GM18498 (cell line): ENCODE measurements around the gene CFI.
"Not testable (repeated sequence)": the region's sequence is repeated elsewhere in the genome, so short reads cannot be mapped to it uniquely, and the experiment has no call there.

Experiments used
- ATAC-seq: cut with Tn5 transposase; IDR thresholded peaks from one replicate; pipeline ENCODE4 v1.9.1; 2021; ENCODE audit warnings: mild to moderate bottlenecking, moderate library complexity; ENCODE audit not compliant: unreplicated experiment

CFI gene

DNA sequence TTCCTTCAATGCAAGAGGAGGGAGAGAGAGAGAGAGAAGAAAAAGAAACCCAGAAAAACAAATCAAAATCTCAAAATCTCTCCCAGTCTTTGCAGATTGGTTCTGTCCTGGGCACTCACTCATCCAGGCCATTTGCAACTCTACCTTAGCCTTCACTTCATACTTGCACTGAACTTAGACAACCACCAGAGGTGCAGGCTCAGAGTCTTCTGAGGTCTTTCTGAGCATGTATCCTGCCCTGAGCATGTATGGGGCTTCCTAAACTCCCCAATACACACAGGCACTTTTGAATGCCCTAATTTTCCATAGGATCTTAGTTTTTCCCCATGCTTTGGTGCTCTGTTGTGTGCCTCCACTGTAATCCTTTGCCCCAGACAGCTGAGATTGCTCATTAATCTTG is 2.9 kb downstream of the CFI start:
- no peak for ATAC-seq

DNA sequence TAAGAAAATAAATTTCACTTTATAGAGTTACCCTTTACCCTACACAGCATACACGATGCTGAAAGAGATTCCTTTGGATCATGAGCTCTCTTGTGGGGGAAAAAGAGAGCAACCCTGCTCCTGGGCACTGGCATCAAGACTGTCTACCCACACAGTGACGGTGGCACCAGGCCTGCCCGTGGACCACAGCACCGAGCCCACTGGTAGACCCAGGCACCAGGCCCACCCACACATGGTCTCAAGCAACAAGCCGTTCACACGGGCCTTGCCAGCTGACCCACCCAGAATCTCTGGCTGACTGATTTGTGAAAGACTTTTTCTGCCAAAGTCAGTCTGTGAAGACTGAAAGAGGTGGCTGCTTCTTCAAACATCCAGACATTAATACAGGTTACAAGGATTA is 6.7 kb downstream of the CFI start:
- no peak for ATAC-seq

DNA sequence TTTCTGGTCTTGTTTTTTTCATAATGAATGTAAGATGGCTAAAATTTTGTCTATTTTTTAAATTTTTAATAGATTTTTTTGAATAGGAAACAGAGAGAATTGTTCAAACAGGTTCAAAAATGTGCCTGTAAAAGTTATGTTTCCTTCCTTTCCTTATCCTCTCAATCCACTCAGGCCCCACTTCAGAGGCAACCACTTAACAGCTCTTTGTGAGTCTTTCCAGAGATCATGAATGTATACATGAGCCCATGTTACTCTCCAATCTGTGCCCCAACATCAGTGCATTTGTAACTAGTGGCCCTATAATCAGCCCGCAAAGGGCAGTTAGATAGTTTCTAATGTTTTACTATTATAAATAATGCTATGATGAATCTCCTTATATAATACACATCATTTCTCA is 14.0 kb downstream of the CFI start:
- ATAC-seq = no peak

DNA sequence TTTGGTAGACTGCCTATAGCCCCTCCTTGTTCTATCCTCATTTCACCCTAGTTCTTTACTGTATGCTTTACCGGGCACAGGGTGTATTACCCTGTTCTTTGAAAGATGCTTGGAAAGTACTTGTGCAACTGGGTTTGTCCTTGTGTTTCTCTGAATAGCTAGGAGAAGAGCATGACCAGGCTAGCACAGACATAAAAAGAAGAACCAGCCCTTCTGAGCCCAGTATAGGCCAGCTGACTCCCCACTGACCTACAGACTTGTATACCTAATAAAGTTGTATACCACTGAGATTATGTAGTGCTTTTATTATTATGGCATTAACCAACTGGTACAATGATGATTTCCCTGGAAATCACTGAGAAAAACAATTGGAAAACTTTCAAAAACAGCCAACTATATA is 15.0 kb downstream of the CFI start:
- ATAC-seq = no peak

DNA sequence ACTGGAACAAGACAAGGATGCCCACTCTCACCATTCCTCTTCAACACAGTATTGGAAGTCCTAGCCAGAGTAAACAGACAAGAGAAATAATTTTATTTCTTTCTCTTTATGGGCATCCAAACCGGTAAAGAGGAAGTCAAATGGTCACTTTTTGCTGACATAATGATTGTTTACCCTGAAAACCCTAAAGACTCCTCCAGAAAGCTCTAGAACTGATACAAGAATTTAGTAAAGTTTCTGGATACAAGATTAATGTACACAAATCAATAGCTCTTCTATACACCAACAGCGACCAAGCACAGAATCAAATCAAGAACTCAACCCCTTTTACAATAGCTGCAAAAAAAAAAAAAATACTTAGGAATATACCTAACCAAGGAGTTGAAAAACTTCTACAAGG is 19.7 kb downstream of the CFI start:
- ATAC-seq = not testable (repeated sequence)

DNA sequence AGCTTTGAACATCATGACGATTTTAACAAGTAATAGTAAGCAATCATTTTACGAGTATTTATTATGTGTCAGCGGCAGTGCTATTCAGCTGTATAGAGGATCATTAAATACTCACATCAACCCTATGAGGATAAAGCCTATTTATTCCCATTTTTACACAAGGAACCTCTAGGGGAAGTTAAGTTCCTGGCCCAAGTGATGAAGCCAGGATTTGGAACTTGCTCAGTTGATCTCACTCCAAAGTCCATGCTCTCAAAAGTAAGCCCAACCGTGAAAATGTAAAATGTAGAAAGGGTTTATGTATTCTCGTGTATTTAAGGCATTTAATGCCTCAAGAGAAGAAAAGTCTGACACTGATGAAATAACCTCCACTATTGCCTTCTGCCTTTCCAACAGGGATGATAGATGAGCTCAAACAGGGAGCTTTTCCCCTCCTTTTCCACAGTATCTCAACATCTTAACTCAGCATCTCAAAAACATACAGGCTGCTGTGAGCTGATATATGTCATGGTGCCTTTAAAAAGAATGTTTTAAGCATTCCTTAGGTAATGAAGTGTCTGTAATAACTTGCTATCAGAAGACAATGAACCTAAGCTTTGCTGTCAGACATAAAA is 36.9 kb downstream of the CFI start:
- ATAC-seq = no peak

DNA sequence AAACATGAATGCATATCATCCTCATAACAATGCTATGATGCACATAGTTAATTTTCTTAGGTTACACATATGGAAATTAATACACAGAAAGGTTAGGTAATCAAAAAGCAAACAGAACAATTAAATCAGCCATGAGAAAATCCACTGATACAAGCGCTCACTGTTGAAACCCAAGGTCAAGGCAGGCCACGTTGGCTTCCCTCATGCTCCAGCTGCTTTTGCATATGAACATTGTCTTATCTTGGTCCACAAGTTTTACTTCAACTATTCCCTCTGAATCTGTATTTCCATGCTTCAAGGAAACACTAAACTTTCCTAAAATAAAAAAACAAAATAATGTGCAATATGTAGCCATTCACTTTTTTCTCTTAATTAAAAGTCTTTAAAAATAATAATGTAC is 37.4 kb downstream of the CFI start:
- ATAC-seq = no peak

DNA sequence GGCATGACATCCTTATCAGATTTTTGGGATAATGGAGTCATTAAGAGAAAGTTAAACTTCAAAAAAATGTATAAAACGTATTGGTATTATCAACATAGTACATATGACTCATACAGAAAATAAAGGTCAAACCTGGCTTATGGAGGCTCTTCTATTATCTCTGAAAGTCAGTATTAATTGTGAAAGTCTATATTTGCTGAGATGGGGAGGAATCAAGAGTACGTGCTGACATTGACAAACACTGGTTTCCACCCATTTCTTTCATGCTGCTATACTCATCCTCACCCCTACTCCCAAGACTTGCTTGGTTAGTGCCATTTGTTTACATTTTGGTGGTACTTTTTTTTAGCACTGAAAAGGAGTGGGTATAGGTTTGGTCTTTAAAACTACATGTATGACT is 41.1 kb downstream of the CFI start:
- no peak for ATAC-seq

DNA sequence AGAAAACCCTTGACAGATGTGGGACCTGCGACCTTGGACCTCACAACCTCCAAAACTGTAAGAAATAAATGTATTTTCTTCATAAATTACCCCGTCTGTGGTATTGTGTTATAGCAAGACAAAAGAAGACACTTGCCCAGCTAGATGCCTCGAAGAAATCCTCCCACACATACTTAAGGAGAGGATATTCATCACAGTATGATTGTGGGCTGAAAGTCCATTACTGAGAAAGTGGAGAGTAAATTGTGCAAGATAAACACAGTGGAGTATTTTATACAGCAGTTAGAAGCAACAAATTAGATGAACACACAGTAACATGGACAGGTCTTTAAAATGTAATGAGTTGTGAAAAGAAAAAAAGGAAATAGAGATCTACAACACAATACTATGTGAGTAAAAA is 46.1 kb downstream of the CFI start:
- ATAC-seq = no peak

DNA sequence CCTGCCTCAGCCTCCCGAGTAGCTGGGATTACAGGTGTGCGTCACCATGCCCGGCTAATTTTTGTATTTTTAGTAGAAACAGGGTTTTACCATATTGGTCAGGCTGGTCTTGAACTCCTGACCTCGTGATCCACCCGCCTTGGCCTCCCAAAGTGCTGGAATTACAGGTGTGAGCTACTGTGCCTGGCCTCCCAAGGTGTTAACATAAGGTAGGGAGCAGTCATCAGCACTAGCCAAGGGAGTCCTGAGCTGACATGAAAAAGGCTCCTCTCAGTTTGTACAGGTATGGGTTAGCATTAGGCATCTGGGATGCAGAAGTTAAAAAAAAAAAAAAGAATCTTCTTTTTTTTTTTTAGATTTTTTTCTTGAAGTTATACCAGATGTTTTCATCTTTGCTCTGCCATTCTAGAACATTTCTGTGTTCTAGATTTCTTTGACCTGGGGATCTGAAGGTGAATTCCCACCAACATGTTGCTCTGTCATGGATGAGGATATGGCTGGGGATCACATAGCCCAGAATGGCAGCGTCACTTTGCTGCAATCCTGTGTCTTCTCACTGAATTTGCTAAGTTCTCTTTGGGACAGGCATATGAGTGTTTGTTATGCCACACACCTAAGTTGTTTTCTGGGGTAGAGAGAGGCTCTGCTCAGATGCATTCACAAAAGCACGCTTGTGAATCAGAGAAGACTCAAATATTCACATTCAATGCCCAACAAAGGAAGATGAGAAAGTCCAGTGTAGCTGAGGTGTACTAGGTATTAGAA is 47.5 kb downstream of the CFI start:
- no peak for ATAC-seq

DNA sequence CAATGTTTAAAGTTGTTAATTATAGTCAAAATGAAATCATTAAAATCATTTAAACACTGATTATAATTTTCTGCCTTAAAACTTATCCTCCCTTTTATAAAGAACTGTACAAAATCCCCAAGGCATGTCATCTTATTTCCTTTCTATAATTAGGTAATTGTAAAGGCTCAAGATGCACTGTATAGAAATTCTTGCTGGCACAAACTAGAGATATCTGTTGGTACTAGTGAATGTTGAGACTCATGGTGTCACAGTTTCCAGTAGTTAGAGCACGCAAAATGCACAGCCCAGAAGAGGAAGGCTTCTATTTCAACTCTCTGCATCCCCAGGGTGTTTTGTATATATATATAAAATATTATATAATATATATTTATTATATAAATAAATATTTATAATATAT is 49.3 kb downstream of the CFI start:
- ATAC-seq = no peak

DNA sequence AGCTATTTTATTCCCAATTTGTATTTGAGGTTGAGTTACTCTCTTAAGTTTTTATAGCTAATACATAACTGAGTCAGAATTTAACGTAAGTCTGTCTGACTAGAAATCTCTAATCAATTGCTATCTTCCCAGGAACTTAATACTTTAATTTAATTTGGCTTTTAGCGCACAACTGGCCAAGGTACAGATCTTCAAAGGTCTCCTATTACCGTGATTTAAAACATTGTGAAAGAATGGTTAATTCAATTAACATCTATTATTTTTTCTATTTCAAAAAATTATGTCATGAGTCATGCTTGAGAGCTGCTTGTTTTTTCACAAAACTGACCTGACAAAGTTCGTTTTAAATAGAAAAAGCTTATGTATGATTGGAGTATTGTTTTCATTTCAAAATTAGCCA is 49.9 kb downstream of the CFI start:
- no peak for ATAC-seq

DNA sequence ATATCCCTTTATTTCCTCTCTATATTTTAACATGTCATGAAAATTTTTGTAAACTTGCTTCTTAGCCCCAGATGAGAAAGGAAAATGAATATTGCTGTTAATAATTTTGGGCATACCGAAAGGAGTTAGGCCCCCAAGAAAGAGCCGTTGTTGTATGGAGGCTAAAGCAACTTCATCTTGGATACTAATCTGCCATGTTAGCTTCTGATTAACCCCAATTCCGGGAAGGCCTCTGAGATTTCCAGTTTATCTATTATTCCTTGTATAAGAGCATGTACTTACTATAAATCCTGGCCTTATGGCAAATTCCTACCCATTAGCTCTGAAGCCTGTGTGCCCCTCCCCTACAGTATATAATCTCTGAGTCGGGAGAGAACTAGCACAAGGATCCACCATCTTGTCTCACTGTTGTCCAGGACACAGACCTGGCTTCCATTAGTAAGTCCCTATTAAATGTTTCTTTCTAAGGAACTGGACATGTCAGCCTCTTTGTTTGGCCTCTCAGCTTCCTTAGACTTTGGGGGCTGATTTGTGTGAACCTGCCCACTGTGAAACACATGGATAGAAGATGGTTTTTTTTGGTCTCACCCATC is 51.1 kb downstream of the CFI start:
- ATAC-seq = no peak

DNA sequence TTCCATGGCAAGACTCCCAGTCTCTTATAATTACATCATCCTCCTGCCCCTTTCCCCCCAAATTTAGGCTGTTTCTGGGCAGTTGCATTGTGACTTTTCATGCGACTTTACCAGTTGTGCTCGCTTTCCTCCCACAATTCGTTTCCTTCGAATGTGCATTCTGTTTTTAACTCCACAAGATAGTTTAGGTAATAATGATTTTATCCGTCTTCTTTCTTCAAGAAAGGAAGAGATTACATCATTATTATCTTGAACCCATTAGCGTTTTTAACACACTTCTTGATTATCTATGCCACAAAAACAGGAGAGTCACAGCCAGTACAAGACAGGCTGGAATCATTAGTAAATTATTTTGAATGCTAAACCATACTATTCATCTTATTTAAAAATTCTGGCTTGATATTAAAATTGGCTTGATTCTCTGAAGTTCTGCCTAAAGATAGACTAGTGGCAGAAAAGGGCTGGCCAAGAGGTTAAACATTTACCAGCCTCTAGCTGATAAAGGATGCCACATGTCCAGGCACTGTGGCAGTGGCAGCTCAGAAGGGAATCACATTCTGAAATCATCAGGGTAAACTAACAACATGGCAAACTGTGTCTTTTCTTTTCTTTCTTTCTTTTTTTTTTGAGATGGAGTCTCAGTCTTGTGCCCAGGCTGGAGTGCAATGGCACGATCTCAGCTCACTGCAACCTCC is 52.3 kb downstream of the CFI start:
- no peak for ATAC-seq

DNA sequence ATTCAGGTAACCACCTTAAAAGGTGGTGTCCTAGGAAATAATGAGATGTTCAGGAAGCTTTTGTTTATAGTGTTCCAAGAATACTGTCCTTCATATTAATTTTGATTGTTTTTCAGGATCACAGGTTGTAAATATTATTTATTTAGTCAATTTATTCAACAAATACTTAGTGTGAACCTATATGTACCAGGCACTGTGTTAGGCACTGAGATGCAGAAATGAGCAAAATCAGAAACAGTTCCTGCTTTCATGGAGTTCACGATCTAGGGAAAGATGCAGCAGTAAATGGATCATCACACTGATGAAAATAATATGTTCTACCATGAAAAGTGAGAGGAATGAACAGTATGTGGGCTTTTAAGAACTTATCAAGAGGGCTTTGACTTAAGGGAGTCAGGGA is 53.7 kb downstream of the CFI start:
- ATAC-seq = no peak

DNA sequence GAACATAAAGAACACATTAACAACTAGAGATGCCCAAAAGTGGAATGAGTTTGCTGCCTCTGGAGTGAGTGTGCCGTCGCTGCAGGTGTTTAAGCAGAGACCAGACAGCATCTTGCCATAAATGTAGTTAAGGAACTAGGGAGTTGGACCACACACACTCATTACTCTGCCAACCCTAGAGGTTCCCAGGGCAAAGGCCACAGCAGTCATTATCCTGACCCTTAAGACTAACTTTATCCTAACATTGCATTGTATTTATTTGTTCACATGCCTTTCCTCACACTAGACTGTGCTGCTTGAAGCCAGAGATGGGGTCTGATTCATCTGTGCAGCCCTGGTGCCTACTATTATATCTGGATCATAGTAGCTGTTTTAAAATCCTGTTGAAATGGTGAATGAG is 55.1 kb downstream of the CFI start:
- ATAC-seq = no peak

DNA sequence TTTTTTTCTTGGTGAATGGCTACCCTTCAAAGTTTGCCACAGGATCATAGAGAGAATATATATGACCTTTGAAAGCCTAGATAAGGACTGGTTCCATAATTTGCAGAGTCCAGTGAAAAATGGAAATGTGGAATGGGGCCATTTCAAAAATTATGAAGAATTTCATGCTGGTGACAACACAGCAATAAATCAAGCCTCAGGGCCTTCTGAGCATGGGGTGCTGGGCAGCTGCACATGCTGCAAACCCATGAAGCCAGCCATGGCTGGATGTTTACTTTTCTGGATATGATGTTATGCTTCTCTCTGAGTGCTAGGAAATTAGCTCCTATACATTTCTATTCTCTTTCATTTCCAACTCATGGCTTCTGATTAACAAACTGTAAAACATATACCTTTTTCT is 56.0 kb downstream of the CFI start:
- no peak for ATAC-seq

DNA sequence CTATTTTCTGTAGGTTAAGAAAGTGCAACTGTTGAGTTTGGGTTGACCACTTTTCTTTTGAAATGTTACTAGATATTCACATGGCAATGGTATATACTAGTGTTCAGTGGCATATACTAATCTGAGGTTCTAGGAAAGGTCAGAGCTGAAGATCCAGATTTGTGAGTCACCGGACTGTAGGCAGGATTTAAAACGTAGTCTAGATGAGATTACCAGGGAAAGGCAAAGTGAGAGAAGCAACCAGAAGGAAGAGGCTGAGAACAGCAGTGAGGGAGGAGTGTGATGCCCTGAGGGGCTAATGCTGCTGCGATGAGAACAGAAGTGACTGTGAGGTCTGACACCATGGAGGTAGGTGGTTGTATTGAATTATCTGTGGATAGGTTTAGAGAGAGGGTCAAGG is 62.3 kb downstream of the CFI start:
- ATAC-seq = no peak

DNA sequence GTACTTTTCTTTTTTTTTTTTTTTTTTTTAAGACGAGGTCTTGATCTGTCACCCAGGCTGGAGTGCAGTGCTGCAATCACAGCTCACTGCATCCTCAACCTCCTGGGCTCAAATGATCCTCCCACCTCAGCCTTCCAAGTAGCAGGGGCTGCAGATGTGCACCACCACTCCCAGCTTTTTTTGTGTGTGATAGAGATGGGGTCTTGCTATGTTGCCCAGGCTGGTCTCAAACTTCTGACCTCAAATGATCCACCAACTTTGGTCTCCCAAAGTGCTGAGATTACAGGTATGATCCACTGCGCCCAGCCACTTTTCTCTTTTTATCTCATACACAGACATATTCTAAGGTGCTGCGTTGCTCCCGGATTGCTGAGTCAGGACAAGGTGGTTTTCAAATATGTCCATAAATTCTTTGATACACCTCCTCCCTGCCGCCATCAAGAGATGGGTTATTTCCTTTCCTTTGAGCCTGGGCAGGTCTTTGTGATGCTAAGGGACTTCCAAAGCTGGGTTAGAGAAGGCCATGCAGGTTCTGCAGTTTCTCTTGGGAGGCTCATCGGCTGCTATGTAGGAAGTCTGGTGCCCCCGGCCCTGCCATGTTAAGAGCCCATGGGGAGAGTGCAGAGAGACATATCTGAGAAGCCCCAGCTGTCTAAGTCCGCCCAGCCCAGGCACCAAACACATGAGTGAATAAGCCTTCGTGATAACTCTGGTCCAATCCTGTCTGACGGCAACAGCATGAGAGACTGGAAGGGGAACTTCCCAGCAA is 63.5 kb downstream of the CFI start:
- ATAC-seq = no peak

DNA sequence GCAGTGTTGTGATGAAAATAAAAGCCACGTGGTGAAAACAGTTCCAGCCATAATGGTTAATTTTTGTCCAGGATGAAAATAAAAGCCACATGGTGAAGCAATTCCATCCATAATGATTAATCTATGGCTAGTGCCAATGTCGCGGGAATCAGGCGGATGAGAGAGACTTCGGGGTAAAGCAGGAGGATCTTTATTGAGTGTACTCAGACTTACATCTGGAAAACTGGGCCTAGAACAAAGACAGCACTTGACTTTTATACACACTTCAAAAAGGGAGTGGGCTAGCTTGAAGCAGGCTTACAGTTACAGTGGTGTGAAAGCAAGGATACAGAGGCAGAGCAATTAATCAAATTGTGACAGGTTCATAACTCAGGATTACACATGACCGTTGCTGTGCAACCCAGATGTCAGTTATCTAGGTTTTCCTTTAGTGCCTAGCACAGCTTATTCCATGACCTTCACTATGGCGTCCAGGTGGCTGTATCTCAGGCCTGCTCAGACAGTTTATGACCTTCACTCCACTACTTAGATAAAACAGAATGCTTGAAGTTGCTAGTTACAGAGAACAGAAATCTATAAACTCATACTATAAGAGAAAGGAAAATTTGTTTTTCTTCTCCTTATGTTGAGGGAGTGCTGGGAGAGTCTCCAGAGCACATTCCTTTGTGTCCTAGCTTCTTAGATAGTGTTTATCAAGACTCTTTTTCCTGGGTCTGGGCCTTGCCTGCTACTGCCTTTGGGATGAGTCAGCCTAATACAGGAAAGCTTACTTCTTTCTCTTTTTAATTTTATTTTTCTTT is 66.0 kb downstream of the CFI start:
- no peak for ATAC-seq
